ENCODE measurements around the gene TMEM250. TPM values are rescaled to one million over a fixed set of nuclear protein-coding genes. Genes with fewer than 3 reads are reported as not detected.

The TMEM250 gene
- total RNA-seq, 1 experiment from 2014 or later, result 34.0 TPM

DNA sequence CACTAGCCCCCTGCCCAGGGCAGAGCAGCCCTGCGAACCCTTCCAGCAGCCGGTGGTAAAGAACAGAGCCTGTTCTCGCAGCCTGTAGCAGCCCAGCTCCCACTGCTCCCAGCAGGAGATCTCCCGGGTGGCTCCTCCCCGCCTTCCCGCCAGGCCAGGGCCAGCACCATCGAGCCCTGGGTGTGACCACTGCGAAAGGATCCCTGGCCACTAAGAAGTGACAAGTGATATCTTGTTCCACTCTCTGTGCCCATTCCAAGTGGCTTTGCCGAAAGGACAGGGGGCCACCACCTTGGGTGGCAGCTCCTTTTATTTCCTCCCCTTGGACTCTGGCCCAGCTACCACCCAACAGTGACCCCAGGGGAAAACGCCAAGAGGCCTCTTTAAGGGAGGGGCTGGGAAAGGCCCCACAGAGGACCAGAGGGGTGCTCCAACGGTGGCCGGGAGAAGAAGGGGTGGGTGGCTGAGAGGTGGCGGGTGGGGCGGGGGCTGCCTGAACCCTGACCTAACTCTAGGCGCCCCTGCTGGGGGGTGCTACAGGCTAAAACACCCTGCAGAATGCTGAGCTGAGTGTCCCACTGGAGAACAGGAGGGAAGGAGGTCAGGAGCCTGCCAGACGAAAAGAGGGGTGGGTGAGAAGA, 25.2 kb downstream of the TMEM250 start:
- H3K4me3 ChIP-seq (ENCODE audit: low read depth in 2 of 2, low read length in 2 of 2), result peak overlapping the region; percentile 62 to 67
- H3K27me3 ChIP-seq (ENCODE audit: control insufficient read depth, insufficient read depth, low read length), result no peaks in the 10 kb centered on the region
- ATAC-seq (peak; percentile 54), DNase-seq (ENCODE audit: low read depth, low spot score) (no peak)
- H3K9me3 ChIP-seq (ENCODE audit: control insufficient read depth, insufficient read depth, low read depth, low read length), result no peaks in the 10 kb centered on the region
- peak overlapping the region; percentile 88 for H3K27ac ChIP-seq (ENCODE audit: low read length)
- intact Hi-C loops (cut with micrococcal nuclease; ENCODE audit: unreplicated experiment) (no loop called here), in situ Hi-C loops (cut with HindIII; ENCODE audit: low pct_unique_long_range_greater_than_20kb, low sequenced_read_pairs) (no loop called here)
- no peaks in the 10 kb centered on the region for H3K36me3 ChIP-seq (ENCODE audit: control insufficient read depth, insufficient read depth, low read length)
- H3K4me1 ChIP-seq (ENCODE audit: control insufficient read depth, insufficient read depth, low read length), result peaks cover 48% of the 10 kb centered on the region
- CTCF ChIA-PET, result interaction anchor here (0.5 kb wide), 1 partner anchor 1161 kb away, joined by 3 read pairs; no protein-coding TSS in a partner anchor
- TF ChIP-seq POLR2AphosphoS5 (IDR thresholded peaks at IDR 0.05; ENCODE audit: low read depth, low read length) (no peak), TCF7L2 (IDR thresholded peaks at IDR 0.05; ENCODE audit: low read depth, low read length) (no peak), SIN3A (IDR thresholded peaks at IDR 0.05; ENCODE audit: borderline replicate concordance, insufficient read depth, low read depth, low read length) (no peak)
- TF ChIP-seq, protein P1, sequence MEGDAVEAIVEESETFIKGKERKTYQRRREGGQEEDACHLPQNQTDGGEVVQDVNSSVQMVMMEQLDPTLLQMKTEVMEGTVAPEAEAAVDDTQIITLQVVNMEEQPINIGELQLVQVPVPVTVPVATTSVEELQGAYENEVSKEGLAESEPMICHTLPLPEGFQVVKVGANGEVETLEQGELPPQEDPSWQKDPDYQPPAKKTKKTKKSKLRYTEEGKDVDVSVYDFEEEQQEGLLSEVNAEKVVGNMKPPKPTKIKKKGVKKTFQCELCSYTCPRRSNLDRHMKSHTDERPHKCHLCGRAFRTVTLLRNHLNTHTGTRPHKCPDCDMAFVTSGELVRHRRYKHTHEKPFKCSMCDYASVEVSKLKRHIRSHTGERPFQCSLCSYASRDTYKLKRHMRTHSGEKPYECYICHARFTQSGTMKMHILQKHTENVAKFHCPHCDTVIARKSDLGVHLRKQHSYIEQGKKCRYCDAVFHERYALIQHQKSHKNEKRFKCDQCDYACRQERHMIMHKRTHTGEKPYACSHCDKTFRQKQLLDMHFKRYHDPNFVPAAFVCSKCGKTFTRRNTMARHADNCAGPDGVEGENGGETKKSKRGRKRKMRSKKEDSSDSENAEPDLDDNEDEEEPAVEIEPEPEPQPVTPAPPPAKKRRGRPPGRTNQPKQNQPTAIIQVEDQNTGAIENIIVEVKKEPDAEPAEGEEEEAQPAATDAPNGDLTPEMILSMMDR (IDR thresholded peaks at IDR 0.05), result no peak
- TF ChIP-seq, protein P2, sequence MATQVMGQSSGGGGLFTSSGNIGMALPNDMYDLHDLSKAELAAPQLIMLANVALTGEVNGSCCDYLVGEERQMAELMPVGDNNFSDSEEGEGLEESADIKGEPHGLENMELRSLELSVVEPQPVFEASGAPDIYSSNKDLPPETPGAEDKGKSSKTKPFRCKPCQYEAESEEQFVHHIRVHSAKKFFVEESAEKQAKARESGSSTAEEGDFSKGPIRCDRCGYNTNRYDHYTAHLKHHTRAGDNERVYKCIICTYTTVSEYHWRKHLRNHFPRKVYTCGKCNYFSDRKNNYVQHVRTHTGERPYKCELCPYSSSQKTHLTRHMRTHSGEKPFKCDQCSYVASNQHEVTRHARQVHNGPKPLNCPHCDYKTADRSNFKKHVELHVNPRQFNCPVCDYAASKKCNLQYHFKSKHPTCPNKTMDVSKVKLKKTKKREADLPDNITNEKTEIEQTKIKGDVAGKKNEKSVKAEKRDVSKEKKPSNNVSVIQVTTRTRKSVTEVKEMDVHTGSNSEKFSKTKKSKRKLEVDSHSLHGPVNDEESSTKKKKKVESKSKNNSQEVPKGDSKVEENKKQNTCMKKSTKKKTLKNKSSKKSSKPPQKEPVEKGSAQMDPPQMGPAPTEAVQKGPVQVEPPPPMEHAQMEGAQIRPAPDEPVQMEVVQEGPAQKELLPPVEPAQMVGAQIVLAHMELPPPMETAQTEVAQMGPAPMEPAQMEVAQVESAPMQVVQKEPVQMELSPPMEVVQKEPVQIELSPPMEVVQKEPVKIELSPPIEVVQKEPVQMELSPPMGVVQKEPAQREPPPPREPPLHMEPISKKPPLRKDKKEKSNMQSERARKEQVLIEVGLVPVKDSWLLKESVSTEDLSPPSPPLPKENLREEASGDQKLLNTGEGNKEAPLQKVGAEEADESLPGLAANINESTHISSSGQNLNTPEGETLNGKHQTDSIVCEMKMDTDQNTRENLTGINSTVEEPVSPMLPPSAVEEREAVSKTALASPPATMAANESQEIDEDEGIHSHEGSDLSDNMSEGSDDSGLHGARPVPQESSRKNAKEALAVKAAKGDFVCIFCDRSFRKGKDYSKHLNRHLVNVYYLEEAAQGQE (IDR thresholded peaks at IDR 0.05; ENCODE audit: insufficient read depth in 1 of 2, low read depth in 2 of 2, low read length in 1 of 2), result no peak
- POLR2A ChIA-PET, result no interaction called here
- no TSS peak for BruUV-seq (replicated peaks)

DNA sequence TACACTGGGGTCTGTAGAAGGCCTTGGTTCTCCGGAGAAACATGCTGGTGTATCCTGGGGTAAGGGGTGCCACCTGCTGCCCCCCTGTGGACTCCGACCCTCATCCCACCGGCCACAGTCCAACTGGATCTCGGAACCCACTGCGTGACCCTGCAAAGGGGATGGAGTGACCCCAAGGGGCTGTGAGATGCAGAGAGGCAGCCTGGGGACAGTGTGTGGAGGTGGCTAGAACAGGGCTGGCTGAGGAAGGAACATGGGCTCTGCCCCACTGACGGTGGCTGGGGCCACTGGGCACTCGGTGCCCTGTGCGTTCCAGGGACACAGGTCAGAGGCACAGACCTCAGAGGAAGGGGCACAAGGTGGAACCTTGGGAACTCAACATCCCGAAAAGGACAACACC, 25.9 kb downstream of the TMEM250 start:
- TF ChIP-seq SIN3A (IDR thresholded peaks at IDR 0.05; ENCODE audit: borderline replicate concordance, insufficient read depth, low read depth, low read length), result no peak
- TF ChIP-seq, protein P1 (IDR thresholded peaks at IDR 0.05), result peak; percentile 44
- TF ChIP-seq POLR2AphosphoS5 (IDR thresholded peaks at IDR 0.05; ENCODE audit: low read depth, low read length), result no peak
- Histone ChIP-seq H3K9me3 (ENCODE audit: control insufficient read depth, insufficient read depth, low read depth, low read length) (no peaks in the 10 kb centered on the region), H3K4me3 (ENCODE audit: low read depth in 2 of 2, low read length in 2 of 2) (peak overlapping the region; percentile 62 to 67), H3K36me3 (ENCODE audit: control insufficient read depth, insufficient read depth, low read length) (no peaks in the 10 kb centered on the region), H3K27ac (ENCODE audit: low read length) (peak overlapping the region; percentile 88), H3K4me1 (ENCODE audit: control insufficient read depth, insufficient read depth, low read length) (peaks cover 56% of the 10 kb centered on the region), H3K27me3 (ENCODE audit: control insufficient read depth, insufficient read depth, low read length) (no peaks in the 10 kb centered on the region)
- TSS peak; percentile 51 for BruUV-seq (replicated peaks)
- POLR2A ChIA-PET, result no interaction called here
- in situ Hi-C loops (cut with HindIII; ENCODE audit: low pct_unique_long_range_greater_than_20kb, low sequenced_read_pairs), result no loop called here
- CTCF ChIA-PET, result no interaction called here
- no peak for DNase-seq (ENCODE audit: low read depth, low spot score)
- no peak for ATAC-seq
- intact Hi-C loops (cut with micrococcal nuclease; ENCODE audit: unreplicated experiment), result no loop called here

Data from Panc1 (cell line).